ENCODE data around the gene FXYD3. TPM values are rescaled to one million over a fixed set of nuclear protein-coding genes. Genes with fewer than 3 reads are reported as not detected.
A peak's percentile ranks its signal among the peaks of the same experiment; 100 is the strongest.
"Not testable (repeated sequence)": the region's sequence is repeated elsewhere in the genome, so short reads cannot be mapped to it uniquely, and the experiment has no call there.

Gene FXYD3
- total RNA-seq, 2 experiments from 2014 or later: not detected

DNA sequence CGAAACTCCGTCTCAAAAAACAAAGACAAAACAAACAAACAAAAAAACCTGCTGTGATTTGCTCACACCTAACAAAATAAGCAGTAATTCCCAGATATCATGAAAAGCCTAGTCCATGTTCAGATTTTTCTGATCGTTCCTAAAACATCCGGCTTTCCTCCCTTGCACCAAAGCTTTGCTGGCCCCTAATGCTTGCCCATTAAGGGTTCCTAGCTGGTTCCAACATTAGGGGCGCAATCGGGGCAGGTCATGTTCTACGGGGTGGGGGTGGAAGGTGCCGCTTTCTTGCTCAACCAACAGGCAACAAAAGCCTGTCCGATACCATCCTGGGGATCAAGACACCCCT is 25.5 kb upstream of the FXYD3 start:
- Mint-ChIP-seq H3K36me3 (ENCODE audit: low read depth) (no peaks in the 10 kb centered on the region), H3K27me3 (peaks cover 7% of the 10 kb centered on the region), H3K4me3 (no peak overlapping the region), H3K9me3 (no peaks in the 10 kb centered on the region), H3K4me1 (peaks cover 3% of the 10 kb centered on the region), H3K27ac (no peak overlapping the region)
- CTCF ChIA-PET: interaction anchor here (0.6 to 1.3 kb wide), 2 partner anchors 18 to 89 kb away, joined by 3 read pairs; no protein-coding TSS in a partner anchor
- DNase-seq: no peak
- POLR2A ChIA-PET: no interaction called here

DNA sequence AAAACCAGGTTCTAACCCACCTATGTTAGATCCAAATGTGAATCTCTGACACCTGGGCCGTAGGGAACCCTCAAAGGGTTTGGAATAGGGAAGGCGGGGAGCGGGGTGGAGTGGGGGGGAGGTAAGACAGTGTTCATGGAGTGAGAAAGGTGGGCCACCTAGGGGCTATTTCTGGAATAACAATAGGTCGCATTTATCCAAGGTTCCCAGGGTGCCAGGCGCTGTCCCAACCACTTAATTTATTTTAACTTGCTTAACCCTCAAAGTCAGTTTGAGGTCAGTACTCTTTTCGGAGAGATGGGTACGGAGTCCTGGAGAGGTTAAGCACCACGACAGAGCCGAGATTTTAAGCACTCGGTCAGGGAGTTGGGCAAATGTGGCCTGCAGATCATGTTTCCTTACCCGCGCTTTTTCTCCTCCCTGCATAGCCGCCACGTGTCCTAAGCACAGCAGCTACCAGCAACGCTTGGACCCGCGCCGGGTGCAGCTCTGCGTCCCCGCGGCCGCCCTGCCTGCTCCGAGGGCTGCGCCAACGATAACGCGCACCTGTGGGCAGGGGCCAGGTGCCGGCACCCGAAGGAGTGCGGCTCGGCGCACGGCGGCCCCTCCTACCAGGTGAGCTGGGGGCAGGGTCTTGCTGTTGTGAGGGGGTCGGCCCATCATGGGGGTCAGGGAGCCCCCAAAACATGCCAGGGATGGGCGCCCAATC is 25.0 kb upstream of the FXYD3 start:
- ChIA-PET CTCF (interaction anchor here (1.3 kb wide), 1 partner anchor 18 kb away, joined by 3 read pairs; no protein-coding TSS in a partner anchor), POLR2A (no interaction called here)
- Mint-ChIP-seq H3K36me3 (ENCODE audit: low read depth) (no peaks in the 10 kb centered on the region), H3K27me3 (peaks cover 7% of the 10 kb centered on the region), H3K9me3 (no peaks in the 10 kb centered on the region), H3K4me1 (peaks cover 3% of the 10 kb centered on the region), H3K4me3 (no peak overlapping the region), H3K27ac (no peak overlapping the region)
- DNase-seq: peak; percentile 53

- ChIA-PET POLR2A (no interaction called here), CTCF (interaction anchor here (1.6 kb wide), 1 partner anchor 18 kb away, joined by 3 read pairs; no protein-coding TSS in a partner anchor)
- H3K36me3 Mint-ChIP-seq (ENCODE audit: low read depth): no peaks in the 10 kb centered on the region
- no peaks in the 10 kb centered on the region for H3K9me3 Mint-ChIP-seq
- no peak overlapping the region for H3K27ac Mint-ChIP-seq
- no peak overlapping the region for H3K4me3 Mint-ChIP-seq
- H3K4me1 Mint-ChIP-seq: peaks cover 3% of the 10 kb centered on the region
- H3K27me3 Mint-ChIP-seq: peaks cover 7% of the 10 kb centered on the region
- no peak for DNase-seq
Measured at GRCh38 chr19:35093430-35093829, 22.2 kb upstream of the FXYD3 start.

GRCh38 chr19:35093941-35094647 is 21.5 kb upstream of the FXYD3 start:
- ChIA-PET POLR2A (no interaction called here), CTCF (interaction anchor here (1.6 kb wide), 1 partner anchor 17 kb away, joined by 3 read pairs; no protein-coding TSS in a partner anchor)
- H3K36me3 Mint-ChIP-seq (ENCODE audit: low read depth): no peaks in the 10 kb centered on the region
- peaks cover 3% of the 10 kb centered on the region for H3K4me1 Mint-ChIP-seq
- DNase-seq: no peak
- no peak overlapping the region for H3K27ac Mint-ChIP-seq
- H3K9me3 Mint-ChIP-seq: no peaks in the 10 kb centered on the region
- no peak overlapping the region for H3K4me3 Mint-ChIP-seq
- H3K27me3 Mint-ChIP-seq: peaks cover 7% of the 10 kb centered on the region

GRCh38 chr19:35094656-35095055 is 21.0 kb upstream of the FXYD3 start:
- POLR2A ChIA-PET: no interaction called here
- CTCF ChIA-PET: no interaction called here
- Mint-ChIP-seq H3K27me3 (peaks cover 7% of the 10 kb centered on the region), H3K27ac (no peak overlapping the region), H3K36me3 (ENCODE audit: low read depth) (no peaks in the 10 kb centered on the region), H3K4me3 (no peak overlapping the region), H3K9me3 (no peaks in the 10 kb centered on the region), H3K4me1 (peaks cover 3% of the 10 kb centered on the region)
- no peak for DNase-seq

- Mint-ChIP-seq H3K4me3 (no peak overlapping the region), H3K36me3 (ENCODE audit: low read depth) (no peaks in the 10 kb centered on the region), H3K4me1 (no peaks in the 10 kb centered on the region), H3K9me3 (no peaks in the 10 kb centered on the region), H3K27ac (no peak overlapping the region), H3K27me3 (no peaks in the 10 kb centered on the region)
- POLR2A ChIA-PET: no interaction called here
- CTCF ChIA-PET: interaction anchor here (0.7 kb wide), 1 partner anchor 22 kb away, joined by 3 read pairs; no protein-coding TSS in a partner anchor
- no peak for DNase-seq
Measured at GRCh38 chr19:35095667-35096368, 19.8 kb upstream of the FXYD3 start.

- POLR2A ChIA-PET: no interaction called here
Measured at GRCh38 chr19:35098413-35099049, 17.1 kb upstream of the FXYD3 start.

GRCh38 chr19:35099155-35099896 is 16.3 kb upstream of the FXYD3 start:
- Mint-ChIP-seq H3K4me3 (no peak overlapping the region), H3K9me3 (no peaks in the 10 kb centered on the region), H3K36me3 (ENCODE audit: low read depth) (no peaks in the 10 kb centered on the region), H3K27ac (no peak overlapping the region), H3K4me1 (no peaks in the 10 kb centered on the region), H3K27me3 (no peaks in the 10 kb centered on the region)
- no peak for DNase-seq
- ChIA-PET CTCF (no interaction called here), POLR2A (no interaction called here)

More at GRCh38 chr19:35098413-35099049, 17.1 kb upstream of the FXYD3 start:
- no peak for DNase-seq
- Mint-ChIP-seq H3K4me3 (no peak overlapping the region), H3K27ac (no peak overlapping the region), H3K36me3 (ENCODE audit: low read depth) (no peaks in the 10 kb centered on the region), H3K9me3 (no peaks in the 10 kb centered on the region), H3K4me1 (no peaks in the 10 kb centered on the region), H3K27me3 (no peaks in the 10 kb centered on the region)
- CTCF ChIA-PET: interaction anchor here (0.6 to 1.0 kb wide), 3 partner anchors 30 to 248 kb away, joined by 3 to 5 read pairs (median 4); no protein-coding TSS in a partner anchor

DNA sequence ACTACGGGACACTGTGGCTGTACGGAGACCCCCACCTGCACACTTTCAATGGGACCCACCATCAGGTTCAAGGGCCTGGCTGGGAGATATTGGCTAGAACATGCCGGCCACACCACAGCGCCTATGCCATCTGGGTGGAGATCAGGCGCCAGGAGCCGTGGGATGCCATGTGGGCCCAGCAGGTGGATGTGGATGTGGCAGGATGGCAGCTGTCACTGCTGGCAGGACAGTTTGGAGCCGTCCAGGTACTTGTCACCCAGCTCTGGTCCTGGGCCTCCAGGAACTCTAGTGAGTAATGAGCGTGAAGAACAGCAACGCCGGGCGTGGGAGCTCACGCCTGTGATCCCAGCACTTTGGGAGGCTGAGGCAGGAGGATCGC is 15.7 kb upstream of the FXYD3 start:
- Mint-ChIP-seq H3K9me3 (no peaks in the 10 kb centered on the region), H3K27ac (no peak overlapping the region), H3K4me1 (no peaks in the 10 kb centered on the region), H3K27me3 (no peaks in the 10 kb centered on the region), H3K36me3 (ENCODE audit: low read depth) (no peaks in the 10 kb centered on the region), H3K4me3 (no peak overlapping the region)
- ChIA-PET CTCF (no interaction called here), POLR2A (no interaction called here)
- DNase-seq: no peak

- Mint-ChIP-seq H3K36me3 (ENCODE audit: low read depth) (no peaks in the 10 kb centered on the region), H3K27ac (no peak overlapping the region), H3K9me3 (no peaks in the 10 kb centered on the region), H3K4me1 (no peaks in the 10 kb centered on the region), H3K4me3 (no peak overlapping the region), H3K27me3 (no peaks in the 10 kb centered on the region)
- ChIA-PET CTCF (interaction anchor here (0.6 to 1.2 kb wide), 2 partner anchors 12 to 828 kb away, joined by 3 read pairs; no protein-coding TSS in a partner anchor), POLR2A (no interaction called here)
- no peak for DNase-seq
Measured at GRCh38 chr19:35100588-35101533, 14.8 kb upstream of the FXYD3 start.

GRCh38 chr19:35101949-35102348 is 13.7 kb upstream of the FXYD3 start:
- DNase-seq; POLR2A ChIA-PET; H3K4me3 Mint-ChIP-seq; H3K27me3 Mint-ChIP-seq; H3K4me1 Mint-ChIP-seq; H3K9me3 Mint-ChIP-seq; H3K27ac Mint-ChIP-seq; H3K36me3 Mint-ChIP-seq (ENCODE audit: low read depth): not testable (repeated sequence)
- CTCF ChIA-PET: interaction anchor here (0.6 kb wide), 1 partner anchor 54 kb away, joined by 3 read pairs; no protein-coding TSS in a partner anchor

All from activated CD4-positive, alpha-beta T cell treated with anti-CD3 and anti-CD28 coated beads, Interleukin-2, amount 10 ng/mL, durations not matched to agents 7 days and 5 days (primary cell).